Activated CD4-positive, alpha-beta T cell treated with anti-CD3 and anti-CD28 coated beads, Interleukin-2, amount 50 U/mL, for 1 hour (primary cell): ENCODE results near the gene AXL.

Experiments used
- DNase-seq: peaks from one replicate; pipeline ENCODE4 v3.0.0-alpha.2; 2020

AXL gene

GRCh38 chr19:41310033-41310831 lies 91.2 kb downstream of the AXL start, which contains the start of gene CCDC97:
Gene CCDC97, plus strand, starts transcription at chr19:41310172. Its CDS starts 139 bp downstream, at chr19:41310311.
- DNase-seq, result peak; percentile 87

- DNase-seq, result no peak
Observed at GRCh38 chr19:41311072-41311471, 92.0 kb downstream of the AXL start.
